GM12878 (cell line): Measurements from ENCODE around the gene DNASE2. TPM values are rescaled to one million over a fixed set of nuclear protein-coding genes. Genes with fewer than 3 reads are reported as not detected.
A peak's percentile ranks its signal among the peaks of the same experiment; 100 is the strongest.

Experiments used
- ATAC-seq: fragments of 200-7000 bp; cut with Tn5 transposase; 3 replicates; pipeline ENCODE4 v1.9.1; 2020; ENCODE audit warnings: mild to moderate bottlenecking, moderate library complexity
- BruUV-seq: library from RNA; stranded (reverse); fragments of 400-500 nt; replicated peaks from 2 replicates; lab custom pipeline; 2021; lab: Mats Ljungman, UMichigan
- CTCF ChIA-PET: fragments of 300-600 bp; sonication (Branson Sonifier 250); formaldehyde crosslinking; extraction: SDS; loops from one replicate; lab custom pipeline; 2021; ENCODE audit warnings: inconsistent platforms; lab: Yijun Ruan, JAX
- POLR2A ChIA-PET: fragments of 350-600 bp; formaldehyde crosslinking; extraction: SDS; loops from one replicate; lab custom pipeline; 2021; ENCODE audit warnings: inconsistent platforms; lab: Charles Lee
- RAD21 ChIA-PET: fragments of 300-600 bp; sonication (Branson Sonifier 250); formaldehyde crosslinking; loops from one replicate; lab custom pipeline; 2023; ENCODE audit warnings: antibody characterized with exemption; ENCODE audit not compliant: unreplicated experiment; lab: Charles Lee
- SMC1A ChIA-PET: fragments of 300-600 bp; sonication (Branson Sonifier 250); formaldehyde crosslinking; loops from one replicate; lab custom pipeline; 2023; ENCODE audit not compliant: unreplicated experiment, uncharacterized antibody; lab: Charles Lee
- DNase-seq: peaks from one replicate; pipeline ENCODE4 v3.0.0-alpha.2; 2011; ENCODE audit warnings: low read depth, low spot score
- FAIRE-seq: peaks from 3 replicates; lab custom pipeline; 2011; peaks lifted over from hg19 to GRCh38; lab: Jason Lieb, UNC
- H2AFZ ChIP-seq: 2 replicates; pipeline ENCODE4 v1.6.0; 2011; ENCODE audit warnings: low read depth, low read length, control low read depth; ENCODE audit not compliant: control insufficient read depth
- H3K27ac ChIP-seq: 2 replicates; pipeline ENCODE4 v1.5.1; 2011; ENCODE audit warnings: control low read depth; ENCODE audit not compliant: control insufficient read depth, insufficient read depth
- H3K27me3 ChIP-seq, 2 experiments: replicated peaks in 1 of 2; 2 replicates each; pipeline versions ENCODE4 v1.6.0 to v1.6.1; 2011; ENCODE audit warnings: low read length in 1 of 2; ENCODE audit not compliant: control insufficient read depth in 2 of 2, insufficient read depth in 2 of 2
- H3K36me3 ChIP-seq, 2 experiments: 2 replicates each; pipeline ENCODE4 v1.5.1; 2011; ENCODE audit warnings: low read length in 1 of 2; ENCODE audit not compliant: control insufficient read depth in 2 of 2, insufficient read depth in 2 of 2
- H3K4me1 ChIP-seq: 2 replicates; pipeline ENCODE4 v1.6.1; 2011; ENCODE audit warnings: mild to moderate bottlenecking, low read length, moderate library complexity, mixed read lengths; ENCODE audit not compliant: control insufficient read depth, insufficient read depth
- H3K4me2 ChIP-seq: 2 replicates; pipeline ENCODE4 v1.6.0; 2011; ENCODE audit warnings: control low read depth; ENCODE audit not compliant: control insufficient read depth, insufficient read depth
- H3K4me3 ChIP-seq: fragments of 200-600 bp; sonication (generic); 2 replicates; pipeline ENCODE4 v1.5.1; 2016
- H3K79me2 ChIP-seq: 2 replicates; pipeline ENCODE4 v1.6.0; 2011; ENCODE audit warnings: low read length; ENCODE audit not compliant: control insufficient read depth, insufficient read depth
- H3K9ac ChIP-seq: 2 replicates; pipeline ENCODE4 v1.8.0; 2011; ENCODE audit warnings: low read length, control low read depth, mixed read lengths; ENCODE audit not compliant: control insufficient read depth, insufficient read depth
- H3K9me3 ChIP-seq: replicated peaks from 3 replicates; pipeline ENCODE4 v1.5.1; 2011; ENCODE audit warnings: mild to moderate bottlenecking, low read length; ENCODE audit not compliant: control insufficient read depth, insufficient read depth
- H4K20me1 ChIP-seq: 2 replicates; pipeline ENCODE4 v1.6.0; 2011; ENCODE audit not compliant: control insufficient read depth, insufficient read depth
- BACH1 ChIP-seq: fragments of 450-650 bp; IDR thresholded peaks from 2 replicates; pipeline ENCODE4 v1.6.1; 2017; ENCODE audit warnings: mild to moderate bottlenecking, borderline replicate concordance
- CHD4 ChIP-seq: fragments of 200-600 bp; sonication (generic); IDR thresholded peaks from 2 replicates; pipeline ENCODE4 v1.6.1; 2016; ENCODE audit warnings: mild to moderate bottlenecking
- EZH2 ChIP-seq: IDR thresholded peaks from 2 replicates; pipeline ENCODE4 v1.6.1; 2012; ENCODE audit warnings: low read depth, mild to moderate bottlenecking, control low read depth, inconsistent platforms, low read length, borderline replicate concordance; ENCODE audit not compliant: control insufficient read depth
- LARP7 ChIP-seq: fragments of 450-650 bp; IDR thresholded peaks from 2 replicates; pipeline ENCODE4 v1.6.1; 2017; ENCODE audit warnings: mild to moderate bottlenecking
- NR2C1 ChIP-seq: fragments of 450-650 bp; IDR thresholded peaks from 2 replicates; pipeline ENCODE4 v1.6.1; 2017; ENCODE audit warnings: antibody characterized with exemption, mild to moderate bottlenecking, moderate library complexity
- POLR2A ChIP-seq: IDR thresholded peaks from 2 replicates; pipeline ENCODE4 v1.6.1; 2011; ENCODE audit warnings: low read depth, mild to moderate bottlenecking, low read length
- SREBF1 ChIP-seq: IDR thresholded peaks from 2 replicates; pipeline ENCODE4 v1.6.1; 2012; ENCODE audit warnings: mild to moderate bottlenecking, low read length
- STAT1 ChIP-seq: fragments of 450-650 bp; conservative IDR thresholded peaks from 2 replicates; pipeline ENCODE4 v1.6.1; 2014; ENCODE audit warnings: antibody characterized with exemption, mild to moderate bottlenecking
- SUZ12 ChIP-seq: fragments of 200-600 bp; sonication (generic); IDR thresholded peaks from one replicate; pipeline ENCODE4 v1.6.1; 2018; ENCODE audit warnings: antibody characterized with exemption, mild to moderate bottlenecking; ENCODE audit not compliant: unreplicated experiment
- WRNIP1 ChIP-seq: IDR thresholded peaks from 2 replicates; pipeline ENCODE4 v1.6.1; 2011; ENCODE audit warnings: low read depth, low read length, improper control_type of control experiment, borderline replicate concordance
- WGBS: methylation state at CpG from one replicate; pipeline ENCODE4 v1.1.6; 2016; ENCODE audit warnings: low lambda C conversion rate; ENCODE audit not compliant: insufficient replicate concordance, insufficient coverage; ENCODE audit errors: missing lambda C conversion rate; 5-methylcytosine and 5-hydroxymethylcytosine counted together
- in situ Hi-C: fragments of 300-500 bp; cut with MboI; formaldehyde crosslinking; loops from 9 replicates; pipeline ENCODE4 v1.14.3; 2018; ENCODE audit warnings: mixed read lengths
- intact Hi-C: fragments of 100-400 bp; cut with micrococcal nuclease; formaldehyde crosslinking; loops from one replicate; pipeline ENCODE4 v1.14.2; 2022; ENCODE audit not compliant: unreplicated experiment
- polyA plus RNA-seq, 11 experiments: library from polyadenylated mRNA; depleted of rRNA in 4 of 11; unstranded in 6 of 11; stranded (reverse) in 5 of 11; fragments of >200 nt; fragmentation: Nextera tagmentation in 4 of 11; fragmentation: Illumina TruSeq in 1 of 11; extraction: Ambion mirVana in 4 of 11; extraction: Trizol in 1 of 11; gene quantifications; 1 replicate in 1 of 11; 2 replicates in 10 of 11; pipeline versions ENCODE4 v1.2.1 to v1.2.3, GENCODE V29; 2011 to 2016; ENCODE audit warnings: inconsistent platforms in 2 of 11, missing spikeins in 2 of 11, low read depth in 1 of 11
- total RNA-seq, 4 experiments: library from RNA; depleted of rRNA in 3 of 4; stranded (reverse); fragments of >200 nt in 3 of 4; fragmentation: Illumina TruSeq in 1 of 4; extraction: Trizol in 1 of 4; gene quantifications; 2 replicates each; pipeline versions ENCODE4 v1.2.1 to v1.2.3, GENCODE V29; 2013 to 2021
- TF ChIP-seq, protein P1 (sequence below): IDR thresholded peaks from 2 replicates; pipeline ENCODE4 v1.6.1; 2011; ENCODE audit warnings: borderline replicate concordance, low read depth, mild to moderate bottlenecking, moderate library complexity, low read length; ENCODE audit not compliant: insufficient read depth, poor library complexity, severe bottlenecking
- TF ChIP-seq, protein P2 (sequence below), 3 experiments: IDR thresholded peaks in 2 of 3; conservative IDR thresholded peaks in 1 of 3; 2 replicates each; pipeline ENCODE4 v1.5.1; 2011; ENCODE audit warnings: low read depth in 3 of 3, low read length in 3 of 3, mild to moderate bottlenecking in 3 of 3, control low read depth in 2 of 3, moderate library complexity in 2 of 3, inconsistent platforms in 1 of 3, mixed read lengths in 1 of 3; ENCODE audit not compliant: control insufficient read depth in 2 of 3, insufficient read depth in 1 of 3; ENCODE audit errors: extremely low read depth in 1 of 3

Gene DNASE2
- total and polyA plus RNA-seq, 10 of the 15 experiments (the other 5 are each of a cell fraction or from before 2014, with no cell fraction given) = 4.9 to 32.1 (median 22.0) TPM

DNA sequence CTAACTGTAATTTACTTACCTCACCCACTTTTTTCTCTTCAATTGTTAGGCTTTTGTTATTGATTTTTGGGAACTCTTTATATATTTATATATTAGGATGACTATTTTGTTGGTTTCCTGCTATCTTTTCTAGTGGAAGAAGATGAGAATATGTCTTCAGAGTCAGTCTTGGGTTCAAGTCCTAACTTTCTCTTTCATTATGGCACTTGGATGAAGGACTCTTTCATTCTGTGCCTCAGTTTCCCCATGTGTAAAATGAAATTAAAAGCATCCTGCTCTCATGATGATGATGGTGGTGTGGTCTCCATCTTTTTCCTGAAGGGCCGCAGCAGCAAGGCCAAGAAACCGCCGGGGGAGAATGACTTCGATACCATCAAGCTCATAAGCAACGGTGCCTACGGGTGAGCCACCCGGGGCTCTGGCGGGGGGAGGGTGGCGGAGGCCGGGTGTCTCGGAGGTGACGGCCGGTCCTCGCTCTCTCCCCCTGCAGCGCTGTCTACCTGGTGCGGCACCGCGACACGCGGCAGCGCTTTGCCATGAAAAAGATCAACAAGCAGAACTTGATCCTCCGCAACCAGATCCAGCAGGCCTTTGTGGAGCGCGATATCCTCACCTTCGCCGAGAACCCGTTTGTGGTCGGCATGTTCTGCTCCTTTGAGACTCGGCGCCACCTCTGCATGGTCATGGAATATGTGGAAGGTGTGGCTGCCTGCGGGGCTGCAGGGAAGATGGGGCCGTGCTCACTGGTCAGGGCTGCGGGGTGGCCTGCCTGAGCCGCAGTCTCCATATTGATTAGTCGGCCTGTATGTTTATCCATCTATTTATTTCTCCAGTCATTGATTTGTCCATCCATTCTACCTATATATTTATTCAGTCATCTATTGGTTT lies 23.0 kb downstream of the DNASE2 start (continued):
- TF ChIP-seq NR2C1 = no peak
- no peak for TF ChIP-seq STAT1
- TF ChIP-seq POLR2A = no peak
- TF ChIP-seq WRNIP1 = no peak
- TF ChIP-seq SUZ12 = no peak

DNA sequence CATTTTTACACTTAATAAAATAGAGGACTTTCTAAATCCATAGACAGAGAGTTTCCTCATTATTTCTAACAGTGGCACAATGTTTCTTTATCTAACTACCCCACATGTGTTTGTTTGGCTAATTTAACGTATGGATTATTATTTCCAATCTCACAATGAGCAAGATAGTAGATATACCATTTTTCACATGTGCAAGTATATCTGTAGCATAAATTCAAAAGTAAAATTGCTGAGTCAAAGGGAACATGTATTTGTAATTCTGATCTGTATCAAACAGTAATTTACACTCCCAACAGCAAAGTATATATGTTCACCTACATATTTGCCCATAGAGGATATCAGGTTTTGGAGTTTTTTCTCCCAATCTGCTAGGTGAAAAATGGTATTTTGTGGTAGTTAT lies 24.6 kb downstream of the DNASE2 start:
- intact Hi-C loops = no loop called here
- no peak for TF ChIP-seq CHD4
- no peak for TF ChIP-seq BACH1
- no peak for TF ChIP-seq EZH2
- TF ChIP-seq, protein P1, sequence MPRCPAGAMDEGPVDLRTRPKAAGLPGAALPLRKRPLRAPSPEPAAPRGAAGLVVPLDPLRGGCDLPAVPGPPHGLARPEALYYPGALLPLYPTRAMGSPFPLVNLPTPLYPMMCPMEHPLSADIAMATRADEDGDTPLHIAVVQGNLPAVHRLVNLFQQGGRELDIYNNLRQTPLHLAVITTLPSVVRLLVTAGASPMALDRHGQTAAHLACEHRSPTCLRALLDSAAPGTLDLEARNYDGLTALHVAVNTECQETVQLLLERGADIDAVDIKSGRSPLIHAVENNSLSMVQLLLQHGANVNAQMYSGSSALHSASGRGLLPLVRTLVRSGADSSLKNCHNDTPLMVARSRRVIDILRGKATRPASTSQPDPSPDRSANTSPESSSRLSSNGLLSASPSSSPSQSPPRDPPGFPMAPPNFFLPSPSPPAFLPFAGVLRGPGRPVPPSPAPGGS = peak; percentile 17
- TF ChIP-seq LARP7 = no peak
- TF ChIP-seq SREBF1 = no peak
- TF ChIP-seq, protein P2, sequence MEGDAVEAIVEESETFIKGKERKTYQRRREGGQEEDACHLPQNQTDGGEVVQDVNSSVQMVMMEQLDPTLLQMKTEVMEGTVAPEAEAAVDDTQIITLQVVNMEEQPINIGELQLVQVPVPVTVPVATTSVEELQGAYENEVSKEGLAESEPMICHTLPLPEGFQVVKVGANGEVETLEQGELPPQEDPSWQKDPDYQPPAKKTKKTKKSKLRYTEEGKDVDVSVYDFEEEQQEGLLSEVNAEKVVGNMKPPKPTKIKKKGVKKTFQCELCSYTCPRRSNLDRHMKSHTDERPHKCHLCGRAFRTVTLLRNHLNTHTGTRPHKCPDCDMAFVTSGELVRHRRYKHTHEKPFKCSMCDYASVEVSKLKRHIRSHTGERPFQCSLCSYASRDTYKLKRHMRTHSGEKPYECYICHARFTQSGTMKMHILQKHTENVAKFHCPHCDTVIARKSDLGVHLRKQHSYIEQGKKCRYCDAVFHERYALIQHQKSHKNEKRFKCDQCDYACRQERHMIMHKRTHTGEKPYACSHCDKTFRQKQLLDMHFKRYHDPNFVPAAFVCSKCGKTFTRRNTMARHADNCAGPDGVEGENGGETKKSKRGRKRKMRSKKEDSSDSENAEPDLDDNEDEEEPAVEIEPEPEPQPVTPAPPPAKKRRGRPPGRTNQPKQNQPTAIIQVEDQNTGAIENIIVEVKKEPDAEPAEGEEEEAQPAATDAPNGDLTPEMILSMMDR (IDR thresholded peaks at IDR 0.05 in 2 of 3, conservative IDR thresholded peaks at IDR 0.05 in 1 of 3; ENCODE audit: control insufficient read depth in 2 of 3, extremely low read depth in 1 of 3, insufficient read depth in 1 of 3, low read depth in 3 of 3, low read length in 3 of 3) = no peak
- TF ChIP-seq, all 136 proteins: peak for 1
- DNase-seq (no peak), FAIRE-seq (no peak), ATAC-seq (no peak)
- no peaks in the 10 kb centered on the region for H3K9me3 ChIP-seq
- no peaks in the 10 kb centered on the region for H3K36me3 ChIP-seq
- RAD21 ChIA-PET = no interaction called here
- H4K20me1 ChIP-seq = no peaks in the 10 kb centered on the region
- WGBS = 2% methylated on average over 1 of the region's 1 CpG
- BruUV-seq = no TSS peak
- CTCF ChIA-PET = interaction anchor here (0.8 to 1.4 kb wide), 2 partner anchors 9 to 10 kb away, joined by 3 to 6 read pairs; no protein-coding TSS in a partner anchor
- H3K27ac ChIP-seq = no peak overlapping the region
- SMC1A ChIA-PET = no interaction called here
- H3K4me1 ChIP-seq = no peaks in the 10 kb centered on the region
- H3K79me2 ChIP-seq = no peaks in the 10 kb centered on the region
- H3K4me3 ChIP-seq = no peak overlapping the region
- in situ Hi-C loops = no loop called here
- H2AFZ ChIP-seq = no peak overlapping the region
- POLR2A ChIA-PET = no interaction called here
- H3K4me2 ChIP-seq = no peak overlapping the region
- H3K9ac ChIP-seq = no peak overlapping the region
- no peaks in the 10 kb centered on the region for H3K27me3 ChIP-seq
